Gastrocnemius medialis (tissue), 4 donors: ENCODE measurements around the gene MCUR1. TPM values are rescaled to one million over a fixed set of nuclear protein-coding genes. Genes with fewer than 3 reads are reported as not detected.

Experiments used
- ATAC-seq, 2 donors: fragments of 150-250 bp; one replicate each; pipeline ENCODE4 v1.9.1; 2016
- DNase-seq, 2 donors: peaks; one replicate each; pipeline ENCODE4 v3.0.0-alpha.2; 2019
- H3K27ac ChIP-seq, 4 donors: fragments of 200-600 bp; sonication (generic); 1 replicate in 1 of 4; 2 replicates in 3 of 4; pipeline ENCODE4 v1.5.1; 2016 to 2018; ENCODE audit warnings: mild to moderate bottlenecking in 2 of 4, moderate library complexity in 1 of 4
- H3K27me3 ChIP-seq, 3 donors: fragments of 200-600 bp; sonication (generic) in 2 of 3; 1 replicate in 1 of 3; 2 replicates in 2 of 3; pipeline versions ENCODE4 v1.5.1 to v1.6.0; 2016 to 2019; ENCODE audit warnings: mild to moderate bottlenecking in 1 of 3, moderate library complexity in 1 of 3
- H3K36me3 ChIP-seq, 2 donors: fragments of 200-600 bp; sonication (generic) in 1 of 2; one replicate each; pipeline ENCODE4 v1.5.1; 2017 to 2018
- H3K4me1 ChIP-seq, 2 donors: fragments of 200-600 bp; sonication (generic) in 1 of 2; one replicate each; pipeline ENCODE4 v1.5.1; 2016 to 2017; ENCODE audit warnings: mild to moderate bottlenecking in 2 of 2
- H3K4me3 ChIP-seq, 4 donors: fragments of 200-600 bp; sonication (generic) in 3 of 4; 1 replicate in 1 of 4; 2 replicates in 3 of 4; pipeline ENCODE4 v1.5.1; 2016 to 2019; ENCODE audit warnings: mild to moderate bottlenecking in 2 of 4
- H3K9me3 ChIP-seq, 3 donors: fragments of 200-600 bp; sonication (generic) in 2 of 3; 1 replicate in 1 of 3; 2 replicates in 2 of 3; pipeline ENCODE4 v1.5.1; 2016 to 2019
- CTCF ChIP-seq, 5 experiments: fragments of 450-650 bp in 3 of 5; fragments of 200-600 bp in 2 of 5; sonication (generic) in 2 of 5; IDR thresholded peaks in 4 of 5; conservative IDR thresholded peaks in 1 of 5; 1 replicate in 4 of 5; 2 replicates in 1 of 5; pipeline ENCODE4 v1.5.1; 2016 to 2019; ENCODE audit warnings: antibody characterized with exemption in 5 of 5, mild to moderate bottlenecking in 3 of 5, moderate library complexity in 3 of 5
- POLR2A ChIP-seq, 2 donors: fragments of 450-650 bp; IDR thresholded peaks; one replicate each; pipeline ENCODE4 v1.6.1; 2017; ENCODE audit warnings: antibody characterized with exemption in 2 of 2, mild to moderate bottlenecking in 2 of 2, moderate library complexity in 2 of 2
- in situ Hi-C, 4 donors: fragments of 200-750 bp; cut with MboI; loops; one replicate each; pipeline versions ENCODE4 v1.15.0 to v1.8.0; 2017; ENCODE audit warnings: low sequenced_read_pairs in 4 of 4
- intact Hi-C: fragments of 100-400 bp; cut with DNase I; formaldehyde crosslinking; loops from one replicate; pipeline ENCODE4 v1.15.1; 2023; ENCODE audit warnings: low total_unique reads
- total RNA-seq, 4 donors: library from RNA; depleted of rRNA; stranded (reverse); fragments of >200 nt; gene quantifications; one replicate each; pipeline versions ENCODE4 v1.1.0 to v1.2.3, GENCODE V29; 2016

MCUR1 gene
- total RNA-seq, 4 donors from 2014 or later = 9.5 to 29.4 (median 18.1) TPM

GRCh38 chr6:13811627-13812358, 2.6 kb downstream of the MCUR1 start:
- H3K36me3 ChIP-seq = peaks cover 0 to 6% of the 10 kb centered on the region in 2 donors
- TF ChIP-seq POLR2A (IDR thresholded peaks at IDR 0.05) (no peak), CTCF (IDR thresholded peaks at IDR 0.05 in 4 of 5, conservative IDR thresholded peaks at IDR 0.05 in 1 of 5) (no peak)
- intact Hi-C loops = loop anchor here (5.0 to 10.0 kb wide), 2 partner anchors 387 to 484 kb away; partner anchors contain the start of gene TBC1D7

GRCh38 chr6:13810688-13811446, 3.5 kb downstream of the MCUR1 start:
- Histone ChIP-seq H3K4me1 (peaks cover 30 to 31% of the 10 kb centered on the region in 2 donors), H3K9me3 (no peaks in the 10 kb centered on the region), H3K36me3 (peaks cover 0 to 9% of the 10 kb centered on the region in 2 donors), H3K27me3 (no peaks in the 10 kb centered on the region), H3K4me3 (no peak overlapping the region), H3K27ac (peak overlapping the region; percentile 92 to 99 (median 98))
- DNase-seq (peak in 1 of 2 donors; percentile 22), ATAC-seq (peak in 1 of 2 donors; percentile 15)
- in situ Hi-C loops = no loop called here
- TF ChIP-seq POLR2A (IDR thresholded peaks at IDR 0.05) = no peak
- TF ChIP-seq CTCF (IDR thresholded peaks at IDR 0.05 in 4 of 5, conservative IDR thresholded peaks at IDR 0.05 in 1 of 5) = no peak
- intact Hi-C loops = loop anchor here (5.0 to 10.0 kb wide), 2 partner anchors 386 to 484 kb away; partner anchors contain the start of gene TBC1D7

More at GRCh38 chr6:13811627-13812358, 2.6 kb downstream of the MCUR1 start:
- ATAC-seq (no peak), DNase-seq (peak in 1 of 2 donors; percentile 15)
- Histone ChIP-seq H3K27ac (peak overlapping the region; percentile 92 to 99 (median 98)), H3K4me1 (peaks cover 30 to 31% of the 10 kb centered on the region in 2 donors), H3K9me3 (no peaks in the 10 kb centered on the region), H3K27me3 (no peaks in the 10 kb centered on the region), H3K4me3 (no peak overlapping the region)
- in situ Hi-C loops = no loop called here

- no peaks in the 10 kb centered on the region for H3K27me3 ChIP-seq
- intact Hi-C loops = no loop called here
- ATAC-seq (no peak), DNase-seq (no peak)
- TF ChIP-seq CTCF (IDR thresholded peaks at IDR 0.05 in 4 of 5, conservative IDR thresholded peaks at IDR 0.05 in 1 of 5) (no peak), POLR2A (IDR thresholded peaks at IDR 0.05) (no peak)
- peaks cover 25% of the 10 kb centered on the region in 2 donors for H3K4me1 ChIP-seq
- H3K9me3 ChIP-seq = no peaks in the 10 kb centered on the region
- peaks cover 0 to 14% of the 10 kb centered on the region in 2 donors for H3K36me3 ChIP-seq
- no peak overlapping the region for H3K4me3 ChIP-seq
- no peak overlapping the region for H3K27ac ChIP-seq
- in situ Hi-C loops = no loop called here
Measured at GRCh38 chr6:13808801-13809200, 5.6 kb downstream of the MCUR1 start.

GRCh38 chr6:13807696-13808095, 6.7 kb downstream of the MCUR1 start:
- DNase-seq = no peak
- Histone ChIP-seq H3K36me3 (peaks cover 0 to 16% of the 10 kb centered on the region in 2 donors), H3K4me1 (peaks cover 18 to 20% of the 10 kb centered on the region in 2 donors), H3K9me3 (no peaks in the 10 kb centered on the region), H3K4me3 (no peak overlapping the region), H3K27ac (no peak overlapping the region), H3K27me3 (no peaks in the 10 kb centered on the region)
- TF ChIP-seq CTCF (IDR thresholded peaks at IDR 0.05 in 4 of 5, conservative IDR thresholded peaks at IDR 0.05 in 1 of 5) = no peak
- no peak for TF ChIP-seq POLR2A (IDR thresholded peaks at IDR 0.05)
- in situ Hi-C loops = no loop called here
- intact Hi-C loops = no loop called here
- ATAC-seq = no peak
